Osteoblast (primary cell): ENCODE results near the gene TNFSF4. TPM values are rescaled to one million over a fixed set of nuclear protein-coding genes. Genes with fewer than 3 reads are reported as not detected.

Source experiments
- DNase-seq: peaks from one replicate; pipeline ENCODE4 v3.0.0; 2011; ENCODE audit warnings: low spot score, mixed read lengths; ENCODE audit not compliant: insufficient read length; ENCODE audit errors: missing footprints
- H2AFZ ChIP-seq: 2 replicates; pipeline ENCODE4 v1.6.0; 2011; ENCODE audit warnings: mild to moderate bottlenecking, low read length
- H3K27ac ChIP-seq: 2 replicates; pipeline ENCODE4 v1.5.1; 2011; ENCODE audit warnings: mild to moderate bottlenecking, low read depth, low read length, moderate library complexity
- H3K27me3 ChIP-seq: 2 replicates; pipeline ENCODE4 v1.6.0; 2012; ENCODE audit warnings: mild to moderate bottlenecking, control low read depth, inconsistent platforms, low read length, moderate library complexity; ENCODE audit not compliant: insufficient read depth
- H3K36me3 ChIP-seq: 2 replicates; pipeline ENCODE4 v1.5.1; 2011; ENCODE audit warnings: mild to moderate bottlenecking, low read length, control low read depth, moderate library complexity; ENCODE audit not compliant: insufficient read depth
- H3K4me1 ChIP-seq: 2 replicates; pipeline ENCODE4 v1.5.1; 2011; ENCODE audit warnings: mild to moderate bottlenecking, low read length, control low read depth, moderate library complexity; ENCODE audit not compliant: insufficient read depth
- H3K4me2 ChIP-seq: 2 replicates; pipeline ENCODE4 v1.6.0; 2011; ENCODE audit warnings: mild to moderate bottlenecking, low read length; ENCODE audit not compliant: insufficient read depth
- H3K4me3 ChIP-seq: fragments of 200-600 bp; sonication (generic); 3 replicates; pipeline ENCODE4 v1.5.1; 2012; ENCODE audit warnings: mild to moderate bottlenecking, low read length, inconsistent platforms; ENCODE audit not compliant: insufficient read depth
- H3K79me2 ChIP-seq: 2 replicates; pipeline ENCODE4 v1.6.0; 2012; ENCODE audit warnings: mild to moderate bottlenecking, low read length, control low read depth, inconsistent platforms; ENCODE audit not compliant: insufficient read depth
- H3K9me3 ChIP-seq: 2 replicates; pipeline ENCODE4 v1.5.1; 2011; ENCODE audit warnings: low read depth, low read length, control low read depth
- H4K20me1 ChIP-seq: 2 replicates; pipeline ENCODE4 v1.6.0; 2012; ENCODE audit warnings: mild to moderate bottlenecking, low read length, control low read depth; ENCODE audit not compliant: insufficient read depth
- total RNA-seq: library from RNA; depleted of rRNA; stranded (reverse); fragments of >200 nt; gene quantifications from 2 replicates; pipeline ENCODE4 v1.2.3, GENCODE V29; 2012
- TF ChIP-seq, protein P1 (sequence below): IDR thresholded peaks from 2 replicates; pipeline ENCODE4 v1.5.1; 2011; ENCODE audit warnings: mild to moderate bottlenecking, low read depth, low read length, moderate library complexity; ENCODE audit errors: extremely low read depth

Gene TNFSF4
- total RNA-seq, 1 donor: 1.1 TPM

GRCh38 chr1:173181791-173182190 is 25.3 kb downstream of the TNFSF4 start:
- Histone ChIP-seq H3K4me1 (no peaks in the 10 kb centered on the region), H3K9me3 (no peaks in the 10 kb centered on the region), H3K27me3 (no peaks in the 10 kb centered on the region), H4K20me1 (no peaks in the 10 kb centered on the region), H3K27ac (no peak overlapping the region), H3K4me3 (no peak overlapping the region), H3K79me2 (no peaks in the 10 kb centered on the region), H3K4me2 (no peak overlapping the region), H2AFZ (no peak overlapping the region), H3K36me3 (no peaks in the 10 kb centered on the region)
- TF ChIP-seq, protein P1, sequence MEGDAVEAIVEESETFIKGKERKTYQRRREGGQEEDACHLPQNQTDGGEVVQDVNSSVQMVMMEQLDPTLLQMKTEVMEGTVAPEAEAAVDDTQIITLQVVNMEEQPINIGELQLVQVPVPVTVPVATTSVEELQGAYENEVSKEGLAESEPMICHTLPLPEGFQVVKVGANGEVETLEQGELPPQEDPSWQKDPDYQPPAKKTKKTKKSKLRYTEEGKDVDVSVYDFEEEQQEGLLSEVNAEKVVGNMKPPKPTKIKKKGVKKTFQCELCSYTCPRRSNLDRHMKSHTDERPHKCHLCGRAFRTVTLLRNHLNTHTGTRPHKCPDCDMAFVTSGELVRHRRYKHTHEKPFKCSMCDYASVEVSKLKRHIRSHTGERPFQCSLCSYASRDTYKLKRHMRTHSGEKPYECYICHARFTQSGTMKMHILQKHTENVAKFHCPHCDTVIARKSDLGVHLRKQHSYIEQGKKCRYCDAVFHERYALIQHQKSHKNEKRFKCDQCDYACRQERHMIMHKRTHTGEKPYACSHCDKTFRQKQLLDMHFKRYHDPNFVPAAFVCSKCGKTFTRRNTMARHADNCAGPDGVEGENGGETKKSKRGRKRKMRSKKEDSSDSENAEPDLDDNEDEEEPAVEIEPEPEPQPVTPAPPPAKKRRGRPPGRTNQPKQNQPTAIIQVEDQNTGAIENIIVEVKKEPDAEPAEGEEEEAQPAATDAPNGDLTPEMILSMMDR: no peak
- DNase-seq: no peak

DNA sequence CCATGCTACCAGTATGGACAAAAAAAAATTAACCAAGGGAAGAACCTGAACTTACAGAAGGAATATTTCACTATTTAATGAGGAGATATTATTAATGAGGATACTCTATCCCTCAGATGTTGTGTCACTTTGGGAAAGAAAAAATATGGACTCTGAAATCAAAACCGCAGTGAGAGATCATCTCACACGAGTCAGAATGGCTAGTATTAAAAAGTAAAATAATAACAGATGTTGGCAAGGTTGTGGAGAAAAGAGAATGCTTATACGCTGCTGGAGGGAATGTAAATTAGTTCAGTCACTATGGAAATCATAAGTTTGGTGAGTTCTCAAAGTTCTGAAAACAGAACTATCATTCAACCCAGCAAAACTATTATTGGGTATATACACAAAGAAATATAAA is 30.9 kb downstream of the TNFSF4 start:
- Histone ChIP-seq H3K79me2 (no peaks in the 10 kb centered on the region), H3K4me1 (no peaks in the 10 kb centered on the region), H3K4me2 (no peak overlapping the region), H3K4me3 (no peak overlapping the region), H3K36me3 (no peaks in the 10 kb centered on the region), H2AFZ (no peak overlapping the region), H4K20me1 (no peaks in the 10 kb centered on the region), H3K27me3 (no peaks in the 10 kb centered on the region), H3K9me3 (peaks cover 7% of the 10 kb centered on the region), H3K27ac (no peak overlapping the region)
- no peak for DNase-seq
- TF ChIP-seq, protein P1: no peak

- Histone ChIP-seq H3K27ac (no peak overlapping the region), H3K9me3 (peaks cover 7% of the 10 kb centered on the region), H3K27me3 (no peaks in the 10 kb centered on the region), H3K4me1 (no peaks in the 10 kb centered on the region), H2AFZ (no peak overlapping the region), H3K4me2 (no peak overlapping the region), H3K4me3 (no peak overlapping the region), H4K20me1 (no peaks in the 10 kb centered on the region), H3K36me3 (no peaks in the 10 kb centered on the region), H3K79me2 (no peaks in the 10 kb centered on the region)
- DNase-seq: no peak
- TF ChIP-seq, protein P1: no peak
Observed at GRCh38 chr1:173175514-173176145, 31.5 kb downstream of the TNFSF4 start.

DNA sequence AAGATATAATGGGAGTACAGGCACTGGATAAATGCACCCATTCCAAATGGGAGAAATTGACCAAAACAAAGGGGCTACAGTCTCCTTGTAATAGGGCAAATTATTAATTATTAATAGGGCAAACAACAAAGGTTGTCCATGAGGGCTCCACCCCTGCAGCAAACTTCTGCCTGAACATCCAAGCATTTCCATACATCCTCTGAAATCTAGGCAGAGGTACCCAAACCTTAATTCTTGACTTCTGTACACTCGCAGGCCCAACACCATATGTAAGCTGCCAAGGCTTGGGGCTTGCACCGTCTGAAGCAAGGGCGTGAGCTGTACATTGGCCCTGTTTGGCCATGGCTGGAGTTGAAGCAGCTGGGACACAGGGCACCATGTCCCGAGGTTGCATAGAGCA is 33.7 kb downstream of the TNFSF4 start:
- peaks cover 7% of the 10 kb centered on the region for H3K9me3 ChIP-seq
- H3K4me2 ChIP-seq: no peak overlapping the region
- no peaks in the 10 kb centered on the region for H3K27me3 ChIP-seq
- H3K36me3 ChIP-seq: no peaks in the 10 kb centered on the region
- H2AFZ ChIP-seq: no peak overlapping the region
- H4K20me1 ChIP-seq: no peaks in the 10 kb centered on the region
- no peak overlapping the region for H3K27ac ChIP-seq
- no peak overlapping the region for H3K4me3 ChIP-seq
- TF ChIP-seq, protein P1: no peak
- DNase-seq: no peak
- H3K4me1 ChIP-seq: no peaks in the 10 kb centered on the region
- no peaks in the 10 kb centered on the region for H3K79me2 ChIP-seq
